Adipose tissue (tissue), 3 donors: ENCODE measurements around the gene DSP. TPM values are rescaled to one million over a fixed set of nuclear protein-coding genes. Genes with fewer than 3 reads are reported as not detected.

Experiments used
- H3K27ac ChIP-seq: one replicate; pipeline ENCODE4 v1.5.1; 2013; ENCODE audit warnings: low read depth, low read length
- WGBS, 3 donors: extraction: QIAGEN DNeasy Blood & Tissue Kit; methylation state at CpG; one replicate each; pipeline ENCODE4 v1.1.7; 2013; 5-methylcytosine and 5-hydroxymethylcytosine counted together
- polyA plus RNA-seq, 3 donors: library from polyadenylated mRNA; stranded (reverse); fragments of 200-250 nt; gene quantifications; one replicate each; pipeline ENCODE4 v1.2.3, GENCODE V29; 2013
- donor health status: healthy with polysubstance abuse.
- donor health status: Bipolar disorder and iron deficiency.
- donor health status: healthy.

DSP gene
- polyA plus RNA-seq, 3 donors: 2.0 to 51.7 (median 3.3) TPM

- WGBS, 3 donors: 75 to 81% (median 80%) methylated on average over 6 of the region's 6 CpGs
- H3K27ac ChIP-seq: no peak overlapping the region
Observed at GRCh38 chr6:7554533-7555275, 13.2 kb downstream of the DSP start.

DNA sequence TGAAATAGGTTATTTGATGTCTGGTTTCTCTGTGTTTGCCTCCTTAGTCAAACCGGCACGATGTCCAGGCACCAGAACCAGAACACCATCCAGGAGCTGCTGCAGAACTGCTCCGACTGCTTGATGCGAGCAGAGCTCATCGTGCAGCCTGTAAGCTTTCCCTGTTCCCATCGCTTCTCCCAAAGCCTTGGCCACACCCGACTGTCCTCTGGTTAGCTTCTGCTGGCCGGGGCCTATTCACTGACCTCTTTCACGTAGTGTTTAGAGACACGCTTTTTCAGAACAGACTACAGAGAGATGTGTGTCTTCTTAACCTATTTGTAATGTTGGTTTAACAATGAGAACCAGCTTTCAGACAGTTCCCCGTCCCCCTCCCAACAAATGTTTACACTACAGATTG lies 14.2 kb downstream of the DSP start:
- no peak overlapping the region for H3K27ac ChIP-seq
- 76 to 84% (median 84%) methylated on average over 11 of the region's 11 CpGs for WGBS, 3 donors

DNA sequence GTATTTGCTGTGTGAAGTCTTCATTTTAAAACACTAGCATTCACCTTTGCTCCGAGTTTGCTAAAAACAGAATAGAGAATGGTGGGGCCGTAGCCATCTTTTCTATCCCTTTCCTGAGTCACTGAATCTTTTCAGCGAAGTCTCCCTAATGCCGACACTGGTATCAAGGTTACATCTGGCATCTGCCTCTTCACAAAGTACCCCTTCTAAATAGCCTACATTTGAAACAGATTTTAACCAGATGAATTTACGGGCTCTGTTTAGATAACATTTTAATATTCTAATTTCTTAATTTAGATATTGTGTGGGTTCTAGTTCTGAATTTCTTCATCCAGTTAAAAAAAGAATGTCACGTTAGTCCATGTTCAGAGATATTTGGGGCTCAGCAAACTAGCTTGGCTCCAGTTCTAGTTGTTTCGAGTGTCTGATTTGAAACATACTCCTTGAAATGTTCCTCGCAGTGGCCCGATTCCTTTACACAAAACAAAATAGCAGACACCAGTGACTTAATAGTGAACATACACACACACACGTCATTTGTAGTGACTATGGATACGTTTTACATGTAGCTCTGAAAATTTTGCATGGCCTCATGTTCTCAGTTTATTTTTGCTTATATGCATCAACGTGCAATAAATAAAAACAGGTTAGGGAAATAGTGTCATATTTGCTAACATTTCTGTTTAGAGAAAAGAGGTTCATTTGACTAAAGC lies 15.1 kb downstream of the DSP start:
- WGBS, 3 donors: 90 to 91% (median 91%) methylated on average over 12 of the region's 12 CpGs

GRCh38 chr6:7557652-7558051 lies 16.2 kb downstream of the DSP start:
- 81 to 98% (median 91%) methylated on average over 2 of the region's 2 CpGs for WGBS, 3 donors
- no peak overlapping the region for H3K27ac ChIP-seq

More for the DNA sequence above, 15.1 kb downstream of the DSP start:
- H3K27ac ChIP-seq: no peak overlapping the region

DNA sequence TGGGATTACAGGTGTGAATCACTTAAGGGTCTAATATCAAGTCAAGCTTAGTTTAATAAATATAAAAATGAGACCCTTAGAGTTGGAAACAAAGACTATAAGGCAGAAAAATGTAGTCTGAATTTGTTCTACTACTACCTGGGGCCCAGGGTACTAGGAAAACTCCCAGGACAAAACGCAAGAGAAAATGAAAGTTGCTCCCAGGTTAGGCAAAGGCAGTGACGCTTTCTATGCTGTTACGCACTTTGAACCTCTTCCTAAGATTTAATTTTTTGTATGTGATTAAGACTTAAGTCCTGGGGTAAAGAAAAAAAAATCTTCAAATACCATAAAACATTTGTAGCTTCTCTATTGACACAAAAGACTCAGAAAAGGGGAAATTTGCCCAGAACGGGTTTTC lies 17.3 kb downstream of the DSP start:
- no peak overlapping the region for H3K27ac ChIP-seq
- WGBS, 3 donors: 79 to 92% (median 83%) methylated on average over 4 of the region's 4 CpGs

- no peak overlapping the region for H3K27ac ChIP-seq
- 85 to 91% (median 89%) methylated on average over 6 of the region's 6 CpGs for WGBS, 3 donors
Observed at GRCh38 chr6:7559196-7559595, 17.7 kb downstream of the DSP start.

DNA sequence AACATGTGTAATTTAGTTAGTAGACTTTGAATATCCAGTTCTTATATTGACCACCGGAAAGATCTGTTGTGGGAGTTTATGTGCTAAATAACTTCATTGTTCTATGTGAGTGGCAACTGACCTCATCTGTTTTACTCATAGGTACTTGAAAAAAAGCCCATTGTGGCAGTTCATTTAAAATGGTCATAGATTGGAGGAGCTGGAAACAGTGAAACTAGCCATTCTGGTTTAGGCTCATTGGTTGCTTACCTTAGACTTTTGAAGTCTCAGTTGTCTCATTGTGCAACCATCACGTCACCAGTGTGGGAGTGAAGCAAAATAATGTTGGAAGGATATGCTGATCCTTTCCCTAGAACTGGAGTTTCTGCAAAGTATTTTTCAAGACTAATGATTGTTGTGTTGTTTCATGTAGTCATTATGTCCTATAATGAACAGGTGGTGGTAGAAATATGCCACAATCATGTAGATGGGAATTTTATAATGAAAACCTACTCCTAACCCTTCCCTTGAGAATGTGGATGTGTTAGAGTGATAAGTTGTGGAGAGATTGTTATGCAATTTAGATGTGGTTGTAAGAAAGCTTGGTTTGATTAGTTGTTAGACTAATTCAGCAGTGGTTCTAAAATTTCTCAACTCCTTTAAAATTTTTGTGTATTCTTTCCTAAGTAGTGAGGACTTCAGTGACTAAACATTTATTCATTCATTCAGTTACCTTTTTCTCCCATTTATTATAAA lies 18.3 kb downstream of the DSP start:
- H3K27ac ChIP-seq: no peak overlapping the region

DNA sequence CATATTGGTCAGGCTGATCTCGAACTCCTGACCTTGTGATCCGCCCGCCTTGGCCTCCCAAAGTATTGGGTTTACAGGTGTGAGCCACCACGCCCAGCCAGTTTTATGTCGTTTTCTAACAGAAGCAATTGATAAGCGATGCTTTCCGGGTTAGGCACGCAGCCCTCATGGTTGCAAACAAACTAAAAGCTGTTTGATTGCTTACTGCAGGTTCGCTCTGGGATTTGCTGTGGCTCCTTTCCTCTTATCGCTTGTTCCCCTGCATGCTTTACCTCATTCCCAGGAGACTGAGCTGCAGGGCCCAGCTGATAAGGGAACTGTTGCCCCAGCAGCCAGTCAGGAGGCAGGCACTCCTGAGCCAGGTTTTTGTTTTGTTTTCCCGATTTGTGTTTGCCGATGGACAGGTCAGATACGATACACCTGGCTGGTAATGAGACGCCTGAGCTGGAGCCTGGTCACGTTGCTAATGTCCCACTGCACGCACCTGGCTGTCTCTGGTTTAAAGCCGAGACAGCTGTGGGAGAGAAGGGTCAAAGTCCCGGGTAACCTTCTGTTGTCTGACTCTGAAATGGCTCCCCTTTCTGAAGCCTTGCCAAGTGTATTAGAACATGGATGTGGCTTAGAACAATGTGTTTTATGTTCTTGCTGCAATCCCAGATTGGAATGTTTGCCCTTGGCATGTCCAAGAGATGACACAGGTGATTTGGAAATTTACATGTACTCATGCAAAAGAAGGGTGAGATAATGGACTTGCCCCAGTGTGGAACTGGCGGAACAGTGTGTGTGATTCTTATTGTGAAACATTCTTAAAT lies 19.9 kb downstream of the DSP start:
- WGBS, 3 donors: 30 to 85% (median 77%) methylated on average over 19 of the region's 19 CpGs
- H3K27ac ChIP-seq: no peak overlapping the region

More for the DNA sequence above, 18.3 kb downstream of the DSP start:
- WGBS, 3 donors: 57 to 67% (median 58%) methylated on average over 2 of the region's 2 CpGs

- no peak overlapping the region for H3K27ac ChIP-seq
- 53 to 87% (median 69%) methylated on average over 4 of the region's 4 CpGs for WGBS, 3 donors
Observed at GRCh38 chr6:7562769-7563168, 21.3 kb downstream of the DSP start.

- 90 to 93% (median 91%) methylated on average over 2 of the region's 2 CpGs for WGBS, 3 donors
- no peak overlapping the region for H3K27ac ChIP-seq
Observed at GRCh38 chr6:7566107-7566506, 24.6 kb downstream of the DSP start.

DNA sequence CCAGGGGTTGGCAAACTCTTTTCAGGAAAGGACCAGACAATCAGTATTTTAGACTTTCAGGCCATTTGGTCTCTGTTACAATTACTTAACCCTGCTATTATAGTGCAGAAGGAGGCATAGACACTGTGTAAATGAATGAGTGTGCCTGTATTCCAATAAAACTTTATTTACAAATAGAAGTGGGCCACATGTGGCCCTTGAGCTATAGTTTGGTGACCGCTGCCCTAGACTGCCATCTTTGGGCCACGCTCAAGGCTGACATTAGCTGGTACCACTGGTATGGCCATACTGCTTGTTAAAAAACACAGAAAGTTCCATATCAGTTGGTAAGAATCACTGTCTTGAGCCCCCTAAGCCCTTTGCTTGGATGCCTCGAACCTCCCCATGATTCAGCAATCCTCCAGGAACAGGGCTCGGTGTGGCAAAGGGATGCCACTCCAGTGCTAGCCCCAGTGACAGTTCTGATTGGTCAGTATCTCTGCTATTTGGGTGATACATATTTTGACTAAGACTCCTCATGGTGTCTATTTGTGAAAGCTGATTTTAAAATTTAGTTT lies 25.2 kb downstream of the DSP start:
- no peak overlapping the region for H3K27ac ChIP-seq
- WGBS, 3 donors: 93 to 95% (median 93%) methylated on average over 4 of the region's 4 CpGs

DNA sequence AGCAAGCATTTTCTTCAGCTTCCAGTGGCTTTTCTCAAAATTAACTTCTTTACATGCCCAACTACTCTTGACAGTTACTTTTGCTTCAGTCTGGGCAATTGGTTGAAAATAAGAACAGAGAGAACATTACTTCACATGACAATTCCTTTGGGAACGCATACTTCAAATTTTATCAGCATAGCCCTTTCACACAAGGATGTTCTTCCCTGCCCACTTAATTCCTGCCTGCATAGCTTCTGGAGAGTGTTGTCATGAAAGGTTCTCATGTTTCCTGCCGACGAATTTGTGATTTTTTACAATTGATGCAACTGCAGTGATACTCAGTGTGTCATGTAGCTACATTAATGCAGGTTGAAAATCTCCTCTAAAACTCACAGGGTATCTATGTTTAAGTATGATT lies 26.6 kb downstream of the DSP start:
- no peak overlapping the region for H3K27ac ChIP-seq
- whole genome bisulfite sequencing, 3 donors: 62 to 81% (median 69%) methylated on average over 3 of the region's 3 CpGs

DNA sequence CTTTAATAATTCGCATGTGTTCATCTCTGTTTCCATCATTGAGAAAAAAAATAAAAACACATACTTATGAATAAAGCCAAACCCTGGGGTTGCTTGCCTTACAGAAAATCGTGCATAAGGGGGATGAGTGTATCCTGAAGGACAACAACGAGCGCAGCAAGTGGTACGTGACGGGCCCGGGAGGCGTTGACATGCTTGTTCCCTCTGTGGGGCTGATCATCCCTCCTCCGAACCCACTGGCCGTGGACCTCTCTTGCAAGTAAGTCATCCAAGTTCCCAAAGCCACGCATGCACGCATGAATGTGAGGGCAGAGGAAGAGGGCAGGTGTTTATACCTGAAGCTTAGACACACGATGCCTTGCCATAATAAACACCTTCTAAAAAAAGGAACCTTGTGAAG lies 27.6 kb downstream of the DSP start:
- WGBS, 3 donors: 93 to 95% (median 94%) methylated on average over 13 of the region's 13 CpGs
- H3K27ac ChIP-seq: no peak overlapping the region

GRCh38 chr6:7572213-7572943 lies 30.9 kb downstream of the DSP start:
- 85 to 94% (median 93%) methylated on average over 9 of the region's 9 CpGs for WGBS, 3 donors

GRCh38 chr6:7574500-7574899 lies 33.0 kb downstream of the DSP start:
- 87 to 89% (median 89%) methylated on average over 2 of the region's 2 CpGs for WGBS, 3 donors
- H3K27ac ChIP-seq: no peak overlapping the region

More at GRCh38 chr6:7572213-7572943, 30.9 kb downstream of the DSP start:
- H3K27ac ChIP-seq: no peak overlapping the region

DNA sequence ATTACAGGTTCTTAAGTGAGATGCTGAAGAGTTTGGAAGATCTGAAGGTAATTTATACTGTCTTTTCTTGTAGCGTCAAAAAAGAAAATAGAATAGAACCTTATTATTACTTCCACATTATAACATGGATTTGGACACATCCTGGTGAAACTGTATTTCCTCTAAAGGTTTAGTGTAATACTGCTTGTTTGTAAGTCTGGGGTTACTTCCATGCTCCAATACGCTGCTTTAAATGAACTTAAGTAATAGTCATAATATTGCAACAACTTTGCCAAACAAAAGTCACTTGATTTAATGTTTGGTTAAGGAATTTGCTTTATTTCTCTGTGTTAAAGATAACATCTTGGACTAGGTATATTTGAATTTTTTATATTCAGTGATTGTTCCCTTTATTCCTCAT lies 37.0 kb downstream of the DSP start:
- 0 to 30% (median 1%) methylated on average over 2 of the region's 2 CpGs for WGBS, 3 donors
- H3K27ac ChIP-seq: no peak overlapping the region

GRCh38 chr6:7578931-7579330 lies 37.5 kb downstream of the DSP start:
- no peak overlapping the region for H3K27ac ChIP-seq
- 86 to 96% (median 88%) methylated on average over 2 of the region's 2 CpGs for WGBS, 3 donors
